Activated CD8-positive, alpha-beta T cell treated with anti-CD3 and anti-CD28 coated beads, Interleukin-2, amount 10 ng/mL, durations not matched to agents 7 days and 5 days (primary cell): ENCODE data around the gene TOR3A. TPM values are rescaled to one million over a fixed set of nuclear protein-coding genes. Genes with fewer than 3 reads are reported as not detected.
"Not testable (repeated sequence)": the region's sequence is repeated elsewhere in the genome, so short reads cannot be mapped to it uniquely, and the experiment has no call there.

Experiments
- ATAC-seq: fragments of 150-1000 bp; cut with Tn5 transposase; one replicate; pipeline ENCODE4 v1.10.0; 2021; ENCODE audit warnings: moderate library complexity
- CTCF ChIA-PET: fragments of 350-600 bp; sonication (Branson Sonifier 250); formaldehyde crosslinking; loops from one replicate; lab custom pipeline; 2021; ENCODE audit warnings: antibody characterized with exemption; lab: Charles Lee
- POLR2A ChIA-PET: fragments of 350-600 bp; sonication (Branson Sonifier 250); formaldehyde crosslinking; loops from one replicate; lab custom pipeline; 2021; ENCODE audit warnings: antibody characterized with exemption; lab: Charles Lee
- DNase-seq: peaks from one replicate; pipeline ENCODE4 v3.0.0-alpha.2; 2020
- H3K27ac Mint-ChIP-seq: one replicate; pipeline ENCODE4 v1.8.0; 2021; ENCODE audit warnings: mild to moderate bottlenecking, mixed read lengths
- H3K27me3 Mint-ChIP-seq: one replicate; pipeline ENCODE4 v1.8.0; 2021; ENCODE audit warnings: low read depth, mixed read lengths
- H3K36me3 Mint-ChIP-seq: one replicate; pipeline ENCODE4 v1.8.0; 2021; ENCODE audit warnings: low read depth, mixed read lengths
- H3K4me1 Mint-ChIP-seq: one replicate; pipeline ENCODE4 v1.8.0; 2021; ENCODE audit warnings: low read depth, mixed read lengths
- H3K4me3 Mint-ChIP-seq: one replicate; pipeline ENCODE4 v1.8.0; 2021; ENCODE audit warnings: mild to moderate bottlenecking, mixed read lengths
- H3K9me3 Mint-ChIP-seq: one replicate; pipeline ENCODE4 v1.8.0; 2022; ENCODE audit warnings: mixed read lengths; ENCODE audit not compliant: insufficient read depth
- total RNA-seq, 2 experiments: library from RNA; stranded (reverse); gene quantifications; one replicate each; pipeline ENCODE4 v1.2.3, GENCODE V29; 2021

Gene TOR3A, protein sequence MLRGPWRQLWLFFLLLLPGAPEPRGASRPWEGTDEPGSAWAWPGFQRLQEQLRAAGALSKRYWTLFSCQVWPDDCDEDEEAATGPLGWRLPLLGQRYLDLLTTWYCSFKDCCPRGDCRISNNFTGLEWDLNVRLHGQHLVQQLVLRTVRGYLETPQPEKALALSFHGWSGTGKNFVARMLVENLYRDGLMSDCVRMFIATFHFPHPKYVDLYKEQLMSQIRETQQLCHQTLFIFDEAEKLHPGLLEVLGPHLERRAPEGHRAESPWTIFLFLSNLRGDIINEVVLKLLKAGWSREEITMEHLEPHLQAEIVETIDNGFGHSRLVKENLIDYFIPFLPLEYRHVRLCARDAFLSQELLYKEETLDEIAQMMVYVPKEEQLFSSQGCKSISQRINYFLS
- total RNA-seq, result 10 to 100 TPM; 49.3 to 50.4 TPM

DNA sequence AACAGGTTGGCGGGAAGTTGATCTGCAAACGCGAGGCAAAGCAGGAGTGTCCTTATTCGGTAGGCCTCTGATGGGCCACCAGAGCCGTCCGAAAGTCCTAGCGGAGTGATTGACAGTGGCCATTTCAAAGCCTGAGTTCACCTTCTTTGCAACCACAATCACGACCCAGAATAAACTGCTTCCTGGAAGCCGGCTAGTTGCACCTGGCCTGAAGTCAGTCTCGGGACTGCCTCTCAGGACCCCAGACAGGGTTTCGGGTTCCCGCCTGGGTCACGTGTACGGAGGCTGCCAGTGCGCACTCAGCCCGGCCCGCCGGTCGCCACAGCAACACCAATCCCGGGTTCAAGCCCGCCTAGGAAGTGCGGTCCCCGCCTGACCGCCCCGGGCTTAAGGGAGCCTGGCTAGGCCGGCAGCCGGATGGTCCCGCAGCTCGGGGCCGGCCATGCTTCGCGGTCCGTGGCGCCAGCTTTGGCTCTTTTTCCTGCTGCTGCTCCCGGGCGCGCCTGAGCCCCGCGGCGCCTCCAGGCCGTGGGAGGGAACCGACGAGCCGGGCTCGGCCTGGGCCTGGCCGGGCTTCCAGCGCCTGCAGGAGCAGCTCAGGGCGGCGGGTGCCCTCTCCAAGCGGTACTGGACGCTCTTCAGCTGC lies at the start of gene TOR3A:
TSS of gene TOR3A (plus strand) at position 384 of the 646 bp plus-strand sequence. CDS start at position 443, 59 bp downstream.
- Mint-ChIP-seq H3K4me3 (peak within 1 kb of the TSS; percentile 93), H3K9me3 (no peaks in the 10 kb centered on the region), H3K27me3 (no peaks in the 10 kb centered on the region), H3K36me3 (peaks cover 27% of the 10 kb centered on the region), H3K27ac (peak within 1 kb of the TSS; percentile 93), H3K4me1 (peaks cover 30% of the 10 kb centered on the region)
- DNase-seq (peak; percentile 88), ATAC-seq (peak; percentile 83)
- ChIA-PET CTCF (interaction anchor here (0.9 to 2.7 kb wide), 12 partner anchors 20 to 549 kb away, joined by 3 to 16 read pairs (median 4); partner anchors contain the start of genes AXDND1 and SOAT1), POLR2A (interaction anchor here (1.1 to 2.9 kb wide), 3 partner anchors 212 to 733 kb away, joined by 3 to 11 read pairs (median 5); partner anchors contain the start of genes AXDND1 and SOAT1)

DNA sequence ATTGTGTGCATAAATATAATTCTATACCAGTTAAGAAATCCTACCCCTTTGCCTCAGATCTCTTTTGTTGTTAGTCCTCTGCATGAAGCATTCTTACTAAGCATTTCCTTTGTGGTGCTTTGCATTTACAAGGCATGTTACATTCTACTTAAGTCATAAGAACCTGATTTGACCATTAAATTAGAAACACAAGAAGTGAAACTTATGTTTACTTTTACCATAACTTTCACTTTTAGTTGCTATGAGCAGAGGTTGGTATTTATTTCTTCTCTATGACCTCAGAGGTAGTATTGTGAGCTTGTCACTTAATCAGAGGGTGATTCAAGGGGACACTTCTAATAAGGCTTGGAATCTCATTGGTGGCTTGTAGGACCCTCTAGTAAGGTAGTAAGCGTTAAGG lies 47.1 kb upstream of the TOR3A start:
- Mint-ChIP-seq H3K36me3 (no peaks in the 10 kb centered on the region), H3K4me1 (peaks cover 78% of the 10 kb centered on the region), H3K27me3 (no peaks in the 10 kb centered on the region), H3K4me3 (peak overlapping the region; percentile 40), H3K27ac (peak overlapping the region; percentile 72), H3K9me3 (no peaks in the 10 kb centered on the region)
- ATAC-seq, result peak; percentile 68
- ChIA-PET POLR2A (no interaction called here), CTCF (interaction anchor here (1.0 to 1.2 kb wide), 2 partner anchors 32 to 46 kb away, joined by 4 read pairs; partner anchors contain the start of gene TOR3A)
- DNase-seq, result no peak

DNA sequence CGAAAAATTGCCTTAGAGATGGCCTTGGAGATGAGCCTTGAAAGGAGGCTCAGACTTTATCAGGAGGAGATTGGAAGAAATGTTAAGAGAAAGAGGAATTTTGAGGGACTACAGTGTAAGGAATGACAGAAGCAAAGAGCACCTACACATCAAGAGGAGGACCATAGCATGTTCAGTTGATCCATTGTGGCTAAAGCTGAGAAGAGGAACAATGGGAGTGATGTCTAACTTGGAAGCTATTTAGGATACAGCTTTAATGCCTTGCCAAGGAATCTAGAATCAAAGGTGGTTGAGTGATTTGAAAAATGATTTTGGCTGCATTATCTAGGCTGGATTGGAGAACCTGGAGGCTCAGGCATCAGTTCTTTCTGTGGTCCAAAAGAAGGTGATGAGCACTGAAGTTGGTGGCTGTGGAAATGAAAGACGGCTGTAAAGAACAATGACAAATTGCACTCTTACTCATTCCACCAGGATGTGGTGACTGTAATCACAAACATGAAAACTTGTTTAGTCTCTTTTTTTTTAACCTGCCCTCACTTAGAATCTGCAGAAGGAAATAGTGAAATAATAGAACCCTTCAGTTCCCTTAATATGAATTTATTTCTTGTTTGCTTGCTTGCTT lies 44.9 kb upstream of the TOR3A start:
- ATAC-seq (peak; percentile 76), DNase-seq (peak; percentile 62)
- ChIA-PET CTCF (interaction anchor here (2.6 kb wide), 1 partner anchor 11 kb away, joined by 8 read pairs; no protein-coding TSS in a partner anchor), POLR2A (interaction anchor here (1.5 kb wide), 1 partner anchor 10 kb away, joined by 3 read pairs; no protein-coding TSS in a partner anchor)
- H3K27ac Mint-ChIP-seq, result peak overlapping the region; percentile 76
- H3K36me3 Mint-ChIP-seq, result peaks cover 4% of the 10 kb centered on the region
- no peaks in the 10 kb centered on the region for H3K27me3 Mint-ChIP-seq
- no peaks in the 10 kb centered on the region for H3K9me3 Mint-ChIP-seq
- peak overlapping the region; percentile 36 for H3K4me3 Mint-ChIP-seq
- peaks cover 60% of the 10 kb centered on the region for H3K4me1 Mint-ChIP-seq

DNA sequence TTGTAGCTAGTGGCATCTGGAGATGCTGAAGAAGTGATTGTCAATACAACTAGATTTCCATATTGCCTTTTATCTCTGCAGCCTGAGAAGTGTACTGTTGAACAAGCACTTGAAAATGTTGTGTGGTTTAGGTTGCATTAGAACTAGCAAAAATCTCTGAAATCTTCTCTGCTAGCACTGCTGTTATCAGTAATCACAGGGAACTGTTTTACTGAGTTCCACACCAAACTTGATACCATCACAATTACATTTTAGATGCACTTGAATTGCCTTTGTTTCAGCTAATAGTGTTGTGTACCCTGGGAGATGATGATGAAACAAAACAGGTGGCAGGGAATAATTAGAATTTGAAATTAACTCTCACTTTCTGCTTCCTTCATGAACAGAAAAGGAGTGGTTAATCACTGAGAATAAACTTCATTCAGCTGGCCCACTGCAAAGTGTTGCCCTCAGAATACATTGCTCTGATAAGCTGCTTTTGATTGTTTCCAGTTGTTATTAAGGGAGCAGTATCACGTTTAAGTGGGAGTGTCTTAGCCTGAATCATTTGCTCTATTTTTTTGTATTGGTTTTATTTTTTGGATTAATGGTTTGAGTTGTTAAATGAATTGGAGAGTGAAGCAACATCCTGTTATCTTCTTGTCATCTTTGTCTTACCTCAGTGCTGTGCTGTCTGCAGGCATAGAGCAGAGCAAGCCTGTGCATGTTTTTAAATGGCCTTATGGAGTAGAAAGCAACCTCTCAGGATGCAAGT lies 43.2 kb upstream of the TOR3A start:
- ChIA-PET CTCF (interaction anchor here (1.1 to 2.6 kb wide), 8 partner anchors 9 to 776 kb away, joined by 3 to 8 read pairs (median 3); partner anchors contain the start of gene SOAT1), POLR2A (no interaction called here)
- no peaks in the 10 kb centered on the region for H3K27me3 Mint-ChIP-seq
- H3K4me3 Mint-ChIP-seq, result no peak overlapping the region
- ATAC-seq (no peak), DNase-seq (no peak)
- H3K36me3 Mint-ChIP-seq, result peaks cover 7% of the 10 kb centered on the region
- H3K4me1 Mint-ChIP-seq, result peaks cover 54% of the 10 kb centered on the region
- H3K9me3 Mint-ChIP-seq, result no peaks in the 10 kb centered on the region
- peak overlapping the region; percentile 81 for H3K27ac Mint-ChIP-seq

DNA sequence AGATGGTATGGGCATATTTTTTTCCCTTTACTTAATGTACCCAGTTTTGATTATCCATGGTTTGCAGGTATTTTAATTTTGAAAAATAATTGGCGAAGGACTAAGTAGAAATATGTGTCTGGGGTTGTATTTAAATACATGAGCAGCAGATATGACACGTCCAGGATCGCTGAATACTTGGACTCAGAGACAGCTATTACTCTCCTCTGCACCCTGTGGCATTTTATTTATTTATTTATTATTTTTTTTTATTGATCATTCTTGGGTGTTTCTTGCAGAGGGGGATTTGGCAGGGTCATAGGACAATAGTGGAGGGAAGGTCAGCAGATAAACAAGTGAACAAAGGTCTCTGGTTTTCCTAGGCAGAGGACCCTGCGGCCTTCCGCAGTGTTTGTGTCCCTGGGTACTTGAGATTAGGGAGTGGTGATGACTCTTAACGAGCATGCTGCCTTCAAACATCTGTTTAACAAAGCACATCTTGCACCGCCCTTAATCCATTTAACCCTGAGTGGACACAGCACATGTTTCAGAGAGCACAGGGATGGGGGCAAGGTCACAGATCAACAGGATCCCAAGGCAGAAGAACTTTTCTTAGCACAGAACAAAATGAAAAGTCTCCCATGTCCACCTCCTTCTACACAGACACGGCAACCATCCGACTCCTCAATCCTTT lies 42.2 kb upstream of the TOR3A start:
- Mint-ChIP-seq H3K4me1 (peaks cover 46% of the 10 kb centered on the region), H3K27ac (peak overlapping the region; percentile 81)
- H3K9me3 Mint-ChIP-seq, ATAC-seq, H3K27me3 Mint-ChIP-seq, H3K4me3 Mint-ChIP-seq, DNase-seq, POLR2A ChIA-PET, H3K36me3 Mint-ChIP-seq: not testable (repeated sequence)
- CTCF ChIA-PET, result interaction anchor here (1.2 kb wide), 1 partner anchor 10 kb away, joined by 3 read pairs; no protein-coding TSS in a partner anchor

DNA sequence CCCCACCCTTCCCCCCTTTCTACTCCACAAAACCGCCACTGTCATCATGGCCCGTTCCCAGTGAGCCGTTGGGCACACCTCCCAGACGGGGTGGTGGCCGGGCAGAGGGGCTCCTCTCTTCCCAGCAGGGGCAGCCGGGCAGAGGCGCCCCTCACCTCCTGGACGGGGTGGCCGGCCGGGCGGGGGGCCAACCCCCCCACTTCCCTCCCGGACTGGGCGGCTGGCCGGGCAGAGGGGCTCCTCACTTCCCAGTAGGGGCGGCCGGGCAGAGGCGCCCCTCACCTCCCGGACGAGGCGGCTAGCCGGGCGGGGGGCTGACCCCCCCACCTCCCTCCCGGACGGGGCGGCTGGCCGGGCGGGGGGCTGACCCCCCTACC lies 41.7 kb upstream of the TOR3A start:
- POLR2A ChIA-PET, DNase-seq, H3K9me3 Mint-ChIP-seq, ATAC-seq, CTCF ChIA-PET, H3K4me3 Mint-ChIP-seq, H3K27me3 Mint-ChIP-seq, H3K27ac Mint-ChIP-seq: not testable (repeated sequence)
- Mint-ChIP-seq H3K36me3 (peaks cover 11% of the 10 kb centered on the region), H3K4me1 (peaks cover 41% of the 10 kb centered on the region)

DNA sequence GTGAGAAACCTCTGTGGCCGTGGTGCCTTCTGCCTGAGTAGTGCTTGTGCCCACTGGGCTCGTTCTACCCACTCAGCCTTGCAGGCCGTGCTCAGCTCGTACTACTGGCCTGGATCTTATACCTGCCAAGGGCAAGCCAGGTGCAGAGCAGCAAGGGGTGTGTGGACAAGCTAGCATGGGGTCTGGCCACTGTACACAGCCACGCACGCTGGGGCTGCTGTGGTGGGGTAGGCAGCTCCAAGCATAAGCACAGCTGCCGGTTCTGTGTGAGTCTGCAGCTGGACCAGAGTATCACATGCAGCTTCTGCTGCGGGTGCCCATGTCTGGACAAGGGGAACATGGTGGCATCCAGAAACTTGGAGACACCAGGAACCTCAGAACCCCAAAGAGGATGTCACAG lies 39.8 kb upstream of the TOR3A start:
- Mint-ChIP-seq H3K36me3 (peaks cover 14% of the 10 kb centered on the region), H3K27me3 (no peaks in the 10 kb centered on the region), H3K4me3 (no peak overlapping the region), H3K9me3 (no peaks in the 10 kb centered on the region), H3K27ac (no peak overlapping the region), H3K4me1 (peaks cover 22% of the 10 kb centered on the region)
- POLR2A ChIA-PET, result interaction anchor here (1.4 kb wide), 1 partner anchor 13 kb away, joined by 3 read pairs; no protein-coding TSS in a partner anchor
- ATAC-seq (no peak), DNase-seq (no peak)
- CTCF ChIA-PET, result no interaction called here

DNA sequence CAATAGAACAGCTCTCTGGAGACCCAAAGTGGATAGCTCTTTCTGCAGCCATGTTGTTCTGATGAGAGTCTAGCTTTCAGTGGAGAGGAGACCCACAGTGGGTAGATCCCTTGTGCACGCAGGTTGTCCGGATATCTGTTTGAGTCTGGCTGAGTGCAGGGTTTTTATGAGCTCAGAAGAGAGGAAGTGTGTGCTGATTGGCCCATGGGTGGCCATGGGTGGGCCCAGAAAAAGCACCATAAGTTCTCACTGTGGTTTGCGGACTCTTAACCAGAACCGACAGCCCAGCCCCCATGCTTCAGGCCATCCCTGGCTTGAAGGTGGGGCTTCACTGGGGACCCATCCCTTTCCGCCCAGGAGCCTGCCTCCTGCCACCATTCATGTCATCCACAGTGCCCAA lies 39.2 kb upstream of the TOR3A start:
- no peak overlapping the region for H3K4me3 Mint-ChIP-seq
- H3K4me1 Mint-ChIP-seq, result peaks cover 17% of the 10 kb centered on the region
- H3K27me3 Mint-ChIP-seq, result no peaks in the 10 kb centered on the region
- no peaks in the 10 kb centered on the region for H3K9me3 Mint-ChIP-seq
- ChIA-PET POLR2A (interaction anchor here (1.4 kb wide), 1 partner anchor 13 kb away, joined by 3 read pairs; no protein-coding TSS in a partner anchor), CTCF (interaction anchor here (0.7 to 1.4 kb wide), 2 partner anchors 328 to 767 kb away, joined by 3 read pairs; no protein-coding TSS in a partner anchor)
- H3K36me3 Mint-ChIP-seq, result peaks cover 14% of the 10 kb centered on the region
- H3K27ac Mint-ChIP-seq, result no peak overlapping the region
- no peak for ATAC-seq
- no peak for DNase-seq

DNA sequence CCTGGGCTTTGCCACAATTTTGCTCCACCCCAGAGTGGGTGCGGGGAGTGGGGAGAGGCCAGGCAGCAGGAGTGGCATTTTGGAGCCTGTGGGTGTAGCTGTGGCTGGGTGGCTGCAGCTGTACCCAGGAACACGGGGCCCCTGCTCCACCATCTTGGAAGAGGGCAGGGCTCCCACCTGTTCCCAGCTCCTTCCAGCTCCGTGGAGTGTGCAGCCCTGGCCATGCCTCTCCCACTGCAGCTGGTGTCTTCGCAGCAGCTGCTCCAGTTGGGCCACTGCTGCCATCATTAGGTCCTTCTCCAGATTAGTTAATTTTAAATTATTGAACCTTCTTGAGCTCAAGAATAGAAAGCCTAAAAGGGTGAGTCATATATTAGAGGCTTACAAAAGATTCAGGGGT lies 38.6 kb upstream of the TOR3A start:
- CTCF ChIA-PET, result interaction anchor here (0.7 to 1.4 kb wide), 3 partner anchors 31 to 767 kb away, joined by 3 read pairs; no protein-coding TSS in a partner anchor
- POLR2A ChIA-PET, result no interaction called here

DNA sequence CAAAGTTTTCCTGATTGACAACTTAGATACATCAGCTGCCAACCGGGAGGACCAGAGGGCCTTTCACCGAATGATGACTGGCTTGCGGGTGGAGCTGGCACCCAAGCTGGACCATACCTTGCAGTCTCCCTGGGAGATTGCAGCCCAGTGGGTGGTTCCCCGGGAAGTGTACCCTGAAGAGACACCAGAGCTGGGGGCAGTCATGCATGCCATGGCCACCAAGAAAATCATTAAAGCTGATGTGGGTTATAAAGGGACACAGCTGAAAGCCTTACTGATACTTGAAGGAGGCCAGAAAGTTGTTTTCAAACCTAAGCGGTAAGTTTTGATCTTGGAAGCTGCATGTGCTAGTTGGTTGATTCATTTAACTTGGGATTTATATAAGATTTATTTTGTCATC lies 38.0 kb upstream of the TOR3A start:
- POLR2A ChIA-PET, result no interaction called here

More for the DNA sequence above, 38.6 kb upstream of the TOR3A start:
- Mint-ChIP-seq H3K27me3 (no peaks in the 10 kb centered on the region), H3K4me1 (peaks cover 18% of the 10 kb centered on the region), H3K4me3 (no peak overlapping the region), H3K9me3 (no peaks in the 10 kb centered on the region), H3K36me3 (peaks cover 14% of the 10 kb centered on the region), H3K27ac (no peak overlapping the region)
- DNase-seq (no peak), ATAC-seq (no peak)

More for the DNA sequence above, 38.0 kb upstream of the TOR3A start:
- DNase-seq, result no peak
- Mint-ChIP-seq H3K9me3 (no peaks in the 10 kb centered on the region), H3K27me3 (no peaks in the 10 kb centered on the region), H3K27ac (no peak overlapping the region), H3K36me3 (peaks cover 14% of the 10 kb centered on the region), H3K4me3 (no peak overlapping the region), H3K4me1 (peaks cover 14% of the 10 kb centered on the region)
- CTCF ChIA-PET, result interaction anchor here (1.0 to 1.4 kb wide), 2 partner anchors 30 to 326 kb away, joined by 3 read pairs; no protein-coding TSS in a partner anchor
- no peak for ATAC-seq
